Measurements from ENCODE around the gene MYO3A.
"Not testable (repeated sequence)": the region's sequence is repeated elsewhere in the genome, so short reads cannot be mapped to it uniquely, and the experiment has no call there.

The MYO3A gene

GRCh38 chr10:25988583-25988982 lies 54.6 kb downstream of the MYO3A start:
- DNase-seq: no peak

GRCh38 chr10:25989951-25990350 lies 55.9 kb downstream of the MYO3A start:
- DNase-seq: no peak

- no peak for DNase-seq
These were observed 65.4 kb downstream of the MYO3A start for GRCh38 chr10:25999295-25999981.

GRCh38 chr10:26000971-26001370 lies 66.9 kb downstream of the MYO3A start:
- DNase-seq: no peak

GRCh38 chr10:26002466-26002865 lies 68.4 kb downstream of the MYO3A start:
- not testable (repeated sequence) for DNase-seq

GRCh38 chr10:26015092-26015491 lies 81.1 kb downstream of the MYO3A start:
- no peak for DNase-seq

GRCh38 chr10:26022831-26023230 lies 88.8 kb downstream of the MYO3A start:
- no peak for DNase-seq

- DNase-seq: no peak
These were observed 90.3 kb downstream of the MYO3A start for GRCh38 chr10:26024303-26024702.

GRCh38 chr10:26025523-26025922 lies 91.5 kb downstream of the MYO3A start:
- no peak for DNase-seq

GRCh38 chr10:26029858-26030257 lies 95.8 kb downstream of the MYO3A start:
- no peak for DNase-seq

GRCh38 chr10:26031300-26031699 lies 97.3 kb downstream of the MYO3A start:
- DNase-seq: no peak

- DNase-seq: no peak
These were observed 109.4 kb downstream of the MYO3A start for GRCh38 chr10:26043469-26043868.

GRCh38 chr10:26044141-26044749 lies 110.2 kb downstream of the MYO3A start:
- DNase-seq: no peak

GRCh38 chr10:26046073-26046700 lies 112.2 kb downstream of the MYO3A start:
- DNase-seq: no peak

- no peak for DNase-seq
These were observed 114.7 kb downstream of the MYO3A start for GRCh38 chr10:26048756-26049155.

GRCh38 chr10:26052326-26052725 lies 118.3 kb downstream of the MYO3A start:
- no peak for DNase-seq

GRCh38 chr10:26057466-26057865 lies 123.4 kb downstream of the MYO3A start:
- no peak for DNase-seq

- no peak for DNase-seq
These were observed 130.1 kb downstream of the MYO3A start for GRCh38 chr10:26064106-26064505.

- DNase-seq: no peak
These were observed 133.7 kb downstream of the MYO3A start for GRCh38 chr10:26067680-26068079.

GRCh38 chr10:26080971-26081370 lies 146.9 kb downstream of the MYO3A start:
- DNase-seq: not testable (repeated sequence)

GRCh38 chr10:26081459-26081858 lies 147.4 kb downstream of the MYO3A start:
- DNase-seq: no peak

GRCh38 chr10:26085549-26085948 lies 151.5 kb downstream of the MYO3A start:
- DNase-seq: no peak

- DNase-seq: no peak
These were observed 153.6 kb downstream of the MYO3A start for GRCh38 chr10:26087666-26088065.

GRCh38 chr10:26090026-26090425 lies 156.0 kb downstream of the MYO3A start:
- peak; percentile 22 to 75 for DNase-seq

Data from inflammatory macrophage (primary cell).